Astrocyte (in vitro differentiated cells and primary cell): Measurements from ENCODE around the gene VSTM2L. TPM values are rescaled to one million over a fixed set of nuclear protein-coding genes. Genes with fewer than 3 reads are reported as not detected.
"Not testable (repeated sequence)": the region's sequence is repeated elsewhere in the genome, so short reads cannot be mapped to it uniquely, and the experiment has no call there.

ENCODE experiments used
- DNase-seq: peaks from one replicate; pipeline ENCODE4 v3.0.0-alpha.2; 2010; ENCODE audit warnings: low read depth
- FAIRE-seq: peaks from 2 replicates; lab custom pipeline; 2011; peaks lifted over from hg19 to GRCh38; lab: Jason Lieb, UNC
- H2AFZ ChIP-seq: 2 replicates; pipeline ENCODE4 v1.6.0; 2012; ENCODE audit warnings: low read depth, low read length, inconsistent platforms
- H3K27ac ChIP-seq: 2 replicates; pipeline ENCODE4 v1.5.1; 2011; ENCODE audit warnings: low read depth, low read length, inconsistent platforms
- H3K27me3 ChIP-seq: 2 replicates; pipeline ENCODE4 v1.6.0; 2011; ENCODE audit warnings: low read length, inconsistent platforms; ENCODE audit not compliant: insufficient read depth
- H3K36me3 ChIP-seq: 2 replicates; pipeline ENCODE4 v1.5.1; 2011; ENCODE audit warnings: low read length, inconsistent platforms; ENCODE audit not compliant: insufficient read depth
- H3K4me1 ChIP-seq: 2 replicates; pipeline ENCODE4 v1.5.1; 2011; ENCODE audit warnings: low read length, inconsistent platforms; ENCODE audit not compliant: insufficient read depth
- H3K4me2 ChIP-seq: 2 replicates; pipeline ENCODE4 v1.6.0; 2012; ENCODE audit warnings: low read length, inconsistent platforms
- H3K4me3 ChIP-seq: 2 replicates; pipeline ENCODE4 v1.5.1; 2011; ENCODE audit warnings: low read depth, mild to moderate bottlenecking, low read length, inconsistent platforms; ENCODE audit not compliant: insufficient read depth
- H3K79me2 ChIP-seq: 2 replicates; pipeline ENCODE4 v1.6.0; 2012; ENCODE audit warnings: mild to moderate bottlenecking, low read length, inconsistent platforms; ENCODE audit not compliant: insufficient read depth
- H3K9ac ChIP-seq: 2 replicates; pipeline ENCODE4 v1.6.0; 2012; ENCODE audit warnings: mild to moderate bottlenecking, low read length, inconsistent platforms
- H3K9me3 ChIP-seq: 2 replicates; pipeline ENCODE4 v1.5.1; 2012; ENCODE audit warnings: low read depth, mild to moderate bottlenecking, low read length, inconsistent platforms; ENCODE audit not compliant: insufficient read depth
- H4K20me1 ChIP-seq: 2 replicates; pipeline ENCODE4 v1.6.0; 2012; ENCODE audit warnings: low read length, inconsistent platforms; ENCODE audit not compliant: insufficient read depth
- H3K27ac Mint-ChIP-seq: one replicate; pipeline ENCODE4 v1.8.0; 2021; ENCODE audit warnings: mild to moderate bottlenecking, mixed read lengths; ENCODE audit not compliant: unreplicated experiment
- H3K27me3 Mint-ChIP-seq: one replicate; pipeline ENCODE4 v1.8.0; 2021; ENCODE audit warnings: low read depth, mixed read lengths; ENCODE audit not compliant: unreplicated experiment
- H3K36me3 Mint-ChIP-seq: one replicate; pipeline ENCODE4 v1.8.0; 2021; ENCODE audit warnings: low read depth, mixed read lengths; ENCODE audit not compliant: unreplicated experiment
- H3K4me1 Mint-ChIP-seq: one replicate; pipeline ENCODE4 v1.8.0; 2021; ENCODE audit warnings: low read depth, mixed read lengths; ENCODE audit not compliant: unreplicated experiment
- H3K4me3 Mint-ChIP-seq: one replicate; pipeline ENCODE4 v1.8.0; 2021; ENCODE audit warnings: mild to moderate bottlenecking, moderate library complexity, mixed read lengths; ENCODE audit not compliant: unreplicated experiment
- H3K9me3 Mint-ChIP-seq: one replicate; pipeline ENCODE4 v1.8.0; 2021; ENCODE audit warnings: mild to moderate bottlenecking, mixed read lengths; ENCODE audit not compliant: unreplicated experiment
- EZH2 ChIP-seq: IDR thresholded peaks from 2 replicates; pipeline ENCODE4 v1.6.1; 2012; ENCODE audit warnings: mild to moderate bottlenecking, low read length, inconsistent platforms; ENCODE audit not compliant: insufficient read depth
- total RNA-seq: library from RNA; stranded (reverse); gene quantifications from 2 replicates; pipeline ENCODE4 v1.2.1, GENCODE V29; 2021
- TF ChIP-seq, protein P1 (sequence below): IDR thresholded peaks from 2 replicates; pipeline ENCODE4 v1.5.1; 2011; ENCODE audit warnings: low read depth, mild to moderate bottlenecking, inconsistent platforms, low read length, moderate library complexity; ENCODE audit not compliant: insufficient read depth

VSTM2L gene
- total RNA-seq, 1 donor from 2014 or later, result 18.5 TPM

DNA sequence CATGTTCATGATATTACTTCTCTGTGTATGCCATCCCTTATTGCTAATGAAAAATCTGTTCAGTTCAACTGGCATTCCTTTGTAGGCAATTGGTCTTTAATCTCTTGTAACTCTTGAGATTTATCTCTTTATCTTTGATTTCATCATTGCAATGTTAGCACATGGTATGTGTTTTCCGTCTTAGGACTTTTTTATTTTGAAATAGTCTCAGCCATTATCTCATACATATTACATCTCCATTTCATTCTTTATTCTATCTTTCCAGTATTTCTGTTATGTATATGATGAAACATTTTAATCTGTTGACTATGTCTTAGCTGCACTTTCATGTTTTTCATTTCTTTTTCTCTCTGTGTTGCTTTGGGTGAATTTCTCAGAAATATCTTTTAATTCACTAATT lies 58.1 kb downstream of the VSTM2L start:
- TF ChIP-seq EZH2, result no peak
- TF ChIP-seq, protein P1, sequence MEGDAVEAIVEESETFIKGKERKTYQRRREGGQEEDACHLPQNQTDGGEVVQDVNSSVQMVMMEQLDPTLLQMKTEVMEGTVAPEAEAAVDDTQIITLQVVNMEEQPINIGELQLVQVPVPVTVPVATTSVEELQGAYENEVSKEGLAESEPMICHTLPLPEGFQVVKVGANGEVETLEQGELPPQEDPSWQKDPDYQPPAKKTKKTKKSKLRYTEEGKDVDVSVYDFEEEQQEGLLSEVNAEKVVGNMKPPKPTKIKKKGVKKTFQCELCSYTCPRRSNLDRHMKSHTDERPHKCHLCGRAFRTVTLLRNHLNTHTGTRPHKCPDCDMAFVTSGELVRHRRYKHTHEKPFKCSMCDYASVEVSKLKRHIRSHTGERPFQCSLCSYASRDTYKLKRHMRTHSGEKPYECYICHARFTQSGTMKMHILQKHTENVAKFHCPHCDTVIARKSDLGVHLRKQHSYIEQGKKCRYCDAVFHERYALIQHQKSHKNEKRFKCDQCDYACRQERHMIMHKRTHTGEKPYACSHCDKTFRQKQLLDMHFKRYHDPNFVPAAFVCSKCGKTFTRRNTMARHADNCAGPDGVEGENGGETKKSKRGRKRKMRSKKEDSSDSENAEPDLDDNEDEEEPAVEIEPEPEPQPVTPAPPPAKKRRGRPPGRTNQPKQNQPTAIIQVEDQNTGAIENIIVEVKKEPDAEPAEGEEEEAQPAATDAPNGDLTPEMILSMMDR, result no peak
- Histone ChIP-seq H3K9me3 (no peaks in the 10 kb centered on the region), H3K79me2 (no peaks in the 10 kb centered on the region), H3K4me2 (no peak overlapping the region), H3K36me3 (no peaks in the 10 kb centered on the region), H2AFZ (no peak overlapping the region), H3K4me1 (no peaks in the 10 kb centered on the region), H3K27me3 (peaks cover 20% of the 10 kb centered on the region), H4K20me1 (no peaks in the 10 kb centered on the region), H3K4me3 (no peak overlapping the region), H3K27ac (no peak overlapping the region), H3K9ac (no peak overlapping the region)
- H3K9me3 Mint-ChIP-seq, result no peaks in the 10 kb centered on the region
- H3K27ac Mint-ChIP-seq, result no peak overlapping the region
- no peak overlapping the region for H3K4me3 Mint-ChIP-seq
- H3K36me3 Mint-ChIP-seq, result no peaks in the 10 kb centered on the region
- DNase-seq (no peak), FAIRE-seq (no peak)
- H3K27me3 Mint-ChIP-seq, result peaks cover 19% of the 10 kb centered on the region
- H3K4me1 Mint-ChIP-seq, result no peaks in the 10 kb centered on the region

DNA sequence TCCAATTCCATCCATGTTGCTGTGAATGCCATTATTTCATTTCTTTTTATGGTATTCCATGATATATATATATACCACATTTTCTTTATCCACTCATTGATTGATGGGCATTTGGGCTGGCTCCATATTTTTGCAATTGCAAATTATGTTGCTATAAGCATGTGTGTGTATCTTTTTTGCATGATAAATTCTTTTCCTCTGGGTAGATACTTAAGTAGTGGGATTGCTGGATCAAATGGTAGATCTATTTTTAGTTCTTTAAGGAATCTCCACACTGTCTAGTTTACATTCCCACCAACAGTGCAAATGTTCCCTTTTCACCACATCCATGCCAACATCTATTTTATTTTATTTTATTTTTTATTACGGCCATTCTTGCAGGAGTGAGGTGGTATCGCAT lies 60.6 kb downstream of the VSTM2L start:
- peaks cover 10% of the 10 kb centered on the region for H3K27me3 Mint-ChIP-seq
- H4K20me1 ChIP-seq, H3K36me3 ChIP-seq, H3K4me2 ChIP-seq, H3K9me3 ChIP-seq, H3K4me1 Mint-ChIP-seq, H3K27ac Mint-ChIP-seq, H3K27ac ChIP-seq, H3K4me3 ChIP-seq, DNase-seq, H3K36me3 Mint-ChIP-seq, H3K9ac ChIP-seq, FAIRE-seq, H3K4me3 Mint-ChIP-seq, H3K79me2 ChIP-seq, H3K4me1 ChIP-seq, H2AFZ ChIP-seq, H3K27me3 ChIP-seq: not testable (repeated sequence)
- H3K9me3 Mint-ChIP-seq, result peaks cover 11% of the 10 kb centered on the region

DNA sequence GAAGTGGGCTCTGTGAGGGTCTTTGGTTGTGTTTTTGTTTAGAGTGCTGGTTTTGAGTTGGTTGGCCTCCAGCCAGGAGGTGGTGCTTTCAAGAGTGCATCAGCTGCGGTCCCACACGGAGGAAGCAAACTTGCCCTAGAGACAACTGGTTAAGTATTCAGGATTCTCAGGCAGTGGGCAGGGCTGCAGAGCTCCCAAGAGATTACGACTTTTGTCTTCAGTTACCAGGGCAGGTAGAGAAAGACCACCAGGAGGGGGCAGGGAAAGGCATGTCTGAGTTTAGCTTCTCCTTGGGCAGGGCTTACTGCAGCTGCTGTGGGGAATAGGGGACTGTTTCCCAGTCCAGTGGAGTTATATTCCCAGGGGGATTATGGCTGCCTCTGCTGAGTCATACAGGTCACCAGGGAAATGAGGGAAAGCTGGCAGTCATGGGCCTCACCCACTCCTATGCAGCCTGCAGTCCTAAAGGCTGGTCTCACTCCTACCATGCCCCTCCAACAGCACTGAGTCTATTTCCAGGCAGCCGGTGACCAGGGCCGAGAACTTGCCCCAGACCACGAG lies 66.0 kb downstream of the VSTM2L start:
- no peaks in the 10 kb centered on the region for H4K20me1 ChIP-seq
- no peak overlapping the region for H3K4me3 Mint-ChIP-seq
- no peaks in the 10 kb centered on the region for H3K9me3 ChIP-seq
- H3K36me3 Mint-ChIP-seq, result no peaks in the 10 kb centered on the region
- H3K36me3 ChIP-seq, result no peaks in the 10 kb centered on the region
- peak overlapping the region; percentile 10 for H3K27ac Mint-ChIP-seq
- H3K27ac ChIP-seq, result no peak overlapping the region
- no peak overlapping the region for H3K4me3 ChIP-seq
- H3K27me3 ChIP-seq, result no peaks in the 10 kb centered on the region
- peaks cover 13% of the 10 kb centered on the region for H3K27me3 Mint-ChIP-seq
- no peaks in the 10 kb centered on the region for H3K79me2 ChIP-seq
- no peak overlapping the region for H3K9ac ChIP-seq
- H3K4me1 Mint-ChIP-seq, result peaks cover 2% of the 10 kb centered on the region
- H3K4me1 ChIP-seq, result peaks cover 6% of the 10 kb centered on the region
- no peak for FAIRE-seq
- DNase-seq, result no peak
- H3K9me3 Mint-ChIP-seq, result peaks cover 12% of the 10 kb centered on the region
- TF ChIP-seq, protein P1, result no peak
- no peak overlapping the region for H2AFZ ChIP-seq
- no peak overlapping the region for H3K4me2 ChIP-seq
